GM18907 (cell line): ENCODE results near the gene CENPM.

Experiments used
- ATAC-seq: cut with Tn5 transposase; IDR thresholded peaks from one replicate; pipeline ENCODE4 v1.9.1; 2021; ENCODE audit warnings: mild to moderate bottlenecking, moderate library complexity; ENCODE audit not compliant: unreplicated experiment

CENPM gene

GRCh38 chr22:41900652-41901312, 46.2 kb downstream of the CENPM start:
- ATAC-seq, result no peak

GRCh38 chr22:41899992-41900651, 46.8 kb downstream of the CENPM start:
- ATAC-seq, result no peak

- ATAC-seq, result no peak
Measured at GRCh38 chr22:41899110-41899509, 47.8 kb downstream of the CENPM start.

- ATAC-seq, result no peak
Measured at GRCh38 chr22:41898645-41899044, 48.3 kb downstream of the CENPM start.

- ATAC-seq, result no peak
Measured at GRCh38 chr22:41893591-41894375, 53.2 kb downstream of the CENPM start.

- no peak for ATAC-seq
Measured at GRCh38 chr22:41892721-41893120, 54.2 kb downstream of the CENPM start.

GRCh38 chr22:41891407-41891806, 55.5 kb downstream of the CENPM start:
- ATAC-seq, result no peak
